PC-3 (cell line): ENCODE results near the gene KTN1. TPM values are rescaled to one million over a fixed set of nuclear protein-coding genes. Genes with fewer than 3 reads are reported as not detected.
A peak's percentile ranks its signal among the peaks of the same experiment; 100 is the strongest.

ENCODE experiments used
- ATAC-seq: fragments of 200-7000 bp; cut with Tn5 transposase; 2 replicates; pipeline ENCODE4 v1.9.1; 2020; ENCODE audit warnings: mild to moderate bottlenecking, moderate library complexity
- BruUV-seq: library from RNA; stranded (reverse); fragments of 400-500 nt; replicated peaks from 2 replicates; lab custom pipeline; 2021; lab: Mats Ljungman, UMichigan
- CTCF ChIA-PET: fragments of 300-600 bp; sonication (Branson Sonifier 250); formaldehyde crosslinking; loops from one replicate; lab custom pipeline; 2022; ENCODE audit warnings: antibody characterized with exemption; lab: Charles Lee
- POLR2A ChIA-PET: fragments of 300-600 bp; sonication (Branson Sonifier 250); formaldehyde crosslinking; loops from one replicate; lab custom pipeline; 2022; ENCODE audit warnings: antibody characterized with exemption; ENCODE audit not compliant: unreplicated experiment; lab: Charles Lee
- DNase-seq: peaks from one replicate; pipeline ENCODE4 v3.0.0-alpha.2; 2015
- H2AFZ ChIP-seq: fragments of 300-600 bp; sonication (generic); 2 replicates; pipeline ENCODE4 v1.6.0; 2016; ENCODE audit warnings: antibody characterized with exemption, low read length
- H3F3A ChIP-seq: fragments of 300-600 bp; sonication (generic); one replicate; pipeline ENCODE4 v1.6.0; 2017; ENCODE audit warnings: antibody characterized with exemption, low read length, control low read depth, mild to moderate bottlenecking; ENCODE audit not compliant: unreplicated experiment
- H3K27ac ChIP-seq: fragments of 300-600 bp; sonication (generic); 2 replicates; pipeline ENCODE4 v1.5.1; 2016; ENCODE audit warnings: mild to moderate bottlenecking, low read length
- H3K27me3 ChIP-seq: fragments of 300-600 bp; sonication (generic); 2 replicates; pipeline ENCODE4 v1.6.1; 2016; ENCODE audit warnings: low read length, mixed read lengths
- H3K36me3 ChIP-seq: fragments of 300-600 bp; sonication (generic); 2 replicates; pipeline ENCODE4 v1.6.1; 2016; ENCODE audit warnings: low read depth, mixed run types, low read length, mixed read lengths
- H3K4me1 ChIP-seq: fragments of 300-600 bp; sonication (generic); 2 replicates; pipeline ENCODE4 v1.5.1; 2016; ENCODE audit warnings: low read length; ENCODE audit not compliant: insufficient read depth
- H3K4me2 ChIP-seq: fragments of 300-600 bp; sonication (generic); 2 replicates; pipeline ENCODE4 v1.6.0; 2016; ENCODE audit warnings: low read length
- H3K4me3 ChIP-seq: fragments of 300-600 bp; sonication (generic); 2 replicates; pipeline ENCODE4 v1.5.1; 2016; ENCODE audit warnings: mild to moderate bottlenecking, low read length, mixed read lengths
- H3K79me2 ChIP-seq: fragments of 300-600 bp; sonication (generic); 2 replicates; pipeline ENCODE4 v1.6.1; 2017; ENCODE audit warnings: low read length, mixed read lengths
- H3K9ac ChIP-seq: fragments of 300-600 bp; sonication (generic); 2 replicates; pipeline ENCODE4 v1.6.0; 2016; ENCODE audit warnings: mild to moderate bottlenecking, low read length
- H3K9me2 ChIP-seq: fragments of 300-600 bp; sonication (generic); replicated peaks from 2 replicates; pipeline ENCODE4 v1.6.1; 2016; ENCODE audit warnings: mixed run types, low read length, mixed read lengths
- H3K9me3 ChIP-seq: fragments of 300-600 bp; sonication (generic); 2 replicates; pipeline ENCODE4 v1.6.1; 2016; ENCODE audit warnings: low read length, mixed read lengths
- H4K20me1 ChIP-seq: fragments of 300-600 bp; sonication (generic); 2 replicates; pipeline ENCODE4 v1.6.1; 2016; ENCODE audit warnings: low read length, mixed read lengths
- EZH2 ChIP-seq: fragments of 300-600 bp; sonication (generic); IDR thresholded peaks from one replicate; pipeline ENCODE4 v1.6.1; 2017; ENCODE audit warnings: antibody characterized with exemption, mild to moderate bottlenecking, low read length; ENCODE audit not compliant: unreplicated experiment
- EZH2phosphoT487 ChIP-seq: fragments of 300-600 bp; sonication (generic); IDR thresholded peaks from 2 replicates; pipeline ENCODE4 v1.6.1; 2018; ENCODE audit warnings: mild to moderate bottlenecking, antibody characterized with exemption, low read length, borderline replicate concordance
- intact Hi-C: fragments of 100-400 bp; cut with micrococcal nuclease; formaldehyde crosslinking; loops from 2 replicates; pipeline ENCODE4 v1.9.0; 2023
- total RNA-seq: library from RNA; depleted of rRNA; stranded (reverse); fragments of >200 nt; gene quantifications from 2 replicates; pipeline ENCODE4 v1.2.3, GENCODE V29; 2014
- TF ChIP-seq, protein P1 (sequence below): fragments of 300-600 bp; sonication (generic); conservative IDR thresholded peaks from 2 replicates; pipeline ENCODE4 v1.5.1; 2017; ENCODE audit warnings: antibody characterized with exemption, low read depth, mild to moderate bottlenecking, low read length

KTN1 gene
- total RNA-seq, 1 experiment from 2014 or later, result 251 TPM

GRCh38 chr14:55722054-55722453, 142.0 kb downstream of the KTN1 start:
- intact Hi-C loops, result no loop called here
- Histone ChIP-seq H3K4me1 (peaks cover 13% of the 10 kb centered on the region), H3K9ac (no peak overlapping the region), H3K4me2 (no peak overlapping the region), H3K79me2 (no peaks in the 10 kb centered on the region), H3K4me3 (no peak overlapping the region), H3K27ac (no peak overlapping the region), H3K27me3 (no peaks in the 10 kb centered on the region), H4K20me1 (no peaks in the 10 kb centered on the region), H3F3A (no peaks in the 10 kb centered on the region), H3K9me3 (no peaks in the 10 kb centered on the region), H3K36me3 (no peaks in the 10 kb centered on the region), H2AFZ (no peak overlapping the region), H3K9me2 (no peaks in the 10 kb centered on the region)
- ChIA-PET POLR2A (no interaction called here), CTCF (interaction anchor here (1.5 kb wide), 1 partner anchor 10 kb away, joined by 3 read pairs; no protein-coding TSS in a partner anchor)
- DNase-seq (no peak), ATAC-seq (no peak)
- no TSS peak for BruUV-seq
- TF ChIP-seq EZH2phosphoT487, result no peak

DNA sequence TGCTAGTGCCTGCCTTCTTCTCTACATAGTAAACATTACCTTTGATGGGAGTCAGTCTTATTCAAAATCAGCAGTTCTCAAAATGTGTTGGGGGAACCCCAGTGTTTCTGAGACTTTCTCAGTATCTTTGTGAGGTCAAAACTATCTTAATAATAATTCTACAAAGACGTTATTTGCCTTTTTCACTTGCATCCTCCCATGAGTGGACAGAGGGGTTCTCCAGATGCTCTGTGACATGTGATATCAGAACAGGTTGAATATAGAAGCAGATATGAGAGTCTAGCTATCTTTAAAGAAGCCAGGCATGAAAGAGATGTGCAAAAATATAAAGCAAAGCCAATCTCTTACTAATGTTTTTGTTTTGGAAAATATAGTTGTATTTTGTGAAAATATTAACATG, 144.7 kb downstream of the KTN1 start:
- CTCF ChIA-PET, result no interaction called here
- Histone ChIP-seq H3K79me2 (no peaks in the 10 kb centered on the region), H3F3A (no peaks in the 10 kb centered on the region), H4K20me1 (no peaks in the 10 kb centered on the region), H3K4me1 (peaks cover 13% of the 10 kb centered on the region), H3K36me3 (no peaks in the 10 kb centered on the region), H2AFZ (no peak overlapping the region), H3K4me2 (no peak overlapping the region), H3K4me3 (no peak overlapping the region), H3K9me2 (no peaks in the 10 kb centered on the region), H3K9me3 (no peaks in the 10 kb centered on the region), H3K9ac (no peak overlapping the region), H3K27me3 (no peaks in the 10 kb centered on the region), H3K27ac (no peak overlapping the region)
- POLR2A ChIA-PET, result no interaction called here
- ATAC-seq, result no peak
- TF ChIP-seq EZH2phosphoT487, result no peak
- TF ChIP-seq EZH2, result no peak
- TF ChIP-seq, protein P1, sequence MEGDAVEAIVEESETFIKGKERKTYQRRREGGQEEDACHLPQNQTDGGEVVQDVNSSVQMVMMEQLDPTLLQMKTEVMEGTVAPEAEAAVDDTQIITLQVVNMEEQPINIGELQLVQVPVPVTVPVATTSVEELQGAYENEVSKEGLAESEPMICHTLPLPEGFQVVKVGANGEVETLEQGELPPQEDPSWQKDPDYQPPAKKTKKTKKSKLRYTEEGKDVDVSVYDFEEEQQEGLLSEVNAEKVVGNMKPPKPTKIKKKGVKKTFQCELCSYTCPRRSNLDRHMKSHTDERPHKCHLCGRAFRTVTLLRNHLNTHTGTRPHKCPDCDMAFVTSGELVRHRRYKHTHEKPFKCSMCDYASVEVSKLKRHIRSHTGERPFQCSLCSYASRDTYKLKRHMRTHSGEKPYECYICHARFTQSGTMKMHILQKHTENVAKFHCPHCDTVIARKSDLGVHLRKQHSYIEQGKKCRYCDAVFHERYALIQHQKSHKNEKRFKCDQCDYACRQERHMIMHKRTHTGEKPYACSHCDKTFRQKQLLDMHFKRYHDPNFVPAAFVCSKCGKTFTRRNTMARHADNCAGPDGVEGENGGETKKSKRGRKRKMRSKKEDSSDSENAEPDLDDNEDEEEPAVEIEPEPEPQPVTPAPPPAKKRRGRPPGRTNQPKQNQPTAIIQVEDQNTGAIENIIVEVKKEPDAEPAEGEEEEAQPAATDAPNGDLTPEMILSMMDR, result no peak
- no peak for DNase-seq
- no TSS peak for BruUV-seq
- intact Hi-C loops, result no loop called here

DNA sequence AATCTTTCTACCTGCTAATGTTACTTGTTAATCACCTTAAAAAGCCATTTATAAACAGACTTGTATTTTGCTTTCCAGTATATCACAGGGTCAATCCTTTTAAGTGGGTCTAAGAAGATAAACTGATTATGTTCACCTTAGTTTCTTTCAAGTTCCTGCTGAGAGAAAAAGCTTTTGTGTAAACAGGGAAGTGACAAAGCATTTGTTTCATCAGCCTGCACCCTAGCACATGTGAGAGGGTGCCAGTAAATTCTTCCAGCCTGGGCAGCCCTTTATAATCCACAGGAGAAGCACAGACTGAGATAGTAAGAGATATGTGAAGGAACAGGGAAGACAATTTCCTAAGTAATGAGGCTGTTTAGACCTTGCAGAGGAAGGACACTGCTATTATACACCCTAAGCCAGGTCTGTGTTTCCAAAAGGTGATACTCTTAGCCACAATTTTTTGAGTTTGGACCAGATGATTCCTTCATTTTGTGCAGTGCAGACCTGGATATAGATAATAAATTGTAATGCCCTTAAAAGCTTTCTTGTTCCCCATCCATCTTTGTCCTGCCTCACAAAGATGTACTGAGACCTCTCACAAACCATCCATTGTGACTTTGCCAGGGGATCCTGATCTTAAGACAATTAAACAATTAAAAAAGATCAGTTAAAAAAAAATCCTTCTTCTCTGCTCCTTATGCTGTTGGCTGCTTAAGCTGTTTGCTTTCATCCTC, 150.7 kb downstream of the KTN1 start:
- ChIA-PET POLR2A (no interaction called here), CTCF (interaction anchor here (0.6 kb wide), 1 partner anchor 576 kb away, joined by 3 read pairs; no protein-coding TSS in a partner anchor)
- Histone ChIP-seq H3F3A (no peaks in the 10 kb centered on the region), H3K36me3 (no peaks in the 10 kb centered on the region), H3K9ac (no peak overlapping the region), H4K20me1 (no peaks in the 10 kb centered on the region), H3K4me3 (no peak overlapping the region), H3K79me2 (no peaks in the 10 kb centered on the region), H3K4me2 (no peak overlapping the region), H3K27me3 (no peaks in the 10 kb centered on the region), H3K9me2 (no peaks in the 10 kb centered on the region), H3K9me3 (no peaks in the 10 kb centered on the region), H3K27ac (no peak overlapping the region), H2AFZ (peak overlapping the region; percentile 11; the same call in 1 of the 2 replicates), H3K4me1 (peaks cover 11% of the 10 kb centered on the region)
- TSS peak; percentile 39 for BruUV-seq
- DNase-seq, result peak; percentile 45
- intact Hi-C loops, result loop anchor here (1.0 to 5.0 kb wide), 4 partner anchors 24 to 227 kb away; no protein-coding TSS in a partner anchor
- no peak for TF ChIP-seq EZH2phosphoT487
- TF ChIP-seq, protein P1, result no peak
- no peak for TF ChIP-seq EZH2
- ATAC-seq, result peak; percentile 77
